Right lobe of liver (tissue), 4 donors: ENCODE measurements around the gene SEMA6B.

Source experiments
- POLR2A ChIP-seq: fragments of 450-650 bp; IDR thresholded peaks from one replicate; pipeline ENCODE4 v1.6.1; 2017; ENCODE audit warnings: antibody characterized with exemption, mild to moderate bottlenecking
- TF ChIP-seq, protein P1 (sequence below), 4 donors: fragments of 200-600 bp in 3 of 4; fragments of 450-650 bp in 1 of 4; IDR thresholded peaks; one replicate each; pipeline versions ENCODE4 v1.5.1 to v1.8.0; 2016 to 2022; ENCODE audit warnings: antibody characterized with exemption in 4 of 4, mild to moderate bottlenecking in 2 of 4
- donor health status: DM: no; HTN: no; CAD: no.
- donor health status: DM: no; HTN: no; CAD: no.
- donor health status: DM: no; HTN: yes; CAD: no.

- TF ChIP-seq POLR2A, result peak; percentile 97
- TF ChIP-seq, protein P1, sequence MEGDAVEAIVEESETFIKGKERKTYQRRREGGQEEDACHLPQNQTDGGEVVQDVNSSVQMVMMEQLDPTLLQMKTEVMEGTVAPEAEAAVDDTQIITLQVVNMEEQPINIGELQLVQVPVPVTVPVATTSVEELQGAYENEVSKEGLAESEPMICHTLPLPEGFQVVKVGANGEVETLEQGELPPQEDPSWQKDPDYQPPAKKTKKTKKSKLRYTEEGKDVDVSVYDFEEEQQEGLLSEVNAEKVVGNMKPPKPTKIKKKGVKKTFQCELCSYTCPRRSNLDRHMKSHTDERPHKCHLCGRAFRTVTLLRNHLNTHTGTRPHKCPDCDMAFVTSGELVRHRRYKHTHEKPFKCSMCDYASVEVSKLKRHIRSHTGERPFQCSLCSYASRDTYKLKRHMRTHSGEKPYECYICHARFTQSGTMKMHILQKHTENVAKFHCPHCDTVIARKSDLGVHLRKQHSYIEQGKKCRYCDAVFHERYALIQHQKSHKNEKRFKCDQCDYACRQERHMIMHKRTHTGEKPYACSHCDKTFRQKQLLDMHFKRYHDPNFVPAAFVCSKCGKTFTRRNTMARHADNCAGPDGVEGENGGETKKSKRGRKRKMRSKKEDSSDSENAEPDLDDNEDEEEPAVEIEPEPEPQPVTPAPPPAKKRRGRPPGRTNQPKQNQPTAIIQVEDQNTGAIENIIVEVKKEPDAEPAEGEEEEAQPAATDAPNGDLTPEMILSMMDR (IDR thresholded peaks at IDR 0.05), result peak in 1 of 4 donors; percentile 1
These were observed 40.9 kb downstream of the SEMA6B start, which contains the start of gene PLIN4 for GRCh38 chr19:4518345-4519171.
